HUES48 (cell line): Measurements from ENCODE around the gene HM13.
"Not testable (repeated sequence)": the region's sequence is repeated elsewhere in the genome, so short reads cannot be mapped to it uniquely, and the experiment has no call there.

Experiments
- H3K27ac ChIP-seq: one replicate; pipeline ENCODE4 v1.7.0; 2013; ENCODE audit warnings: low read depth, low read length, inconsistent platforms
- H3K27me3 ChIP-seq: 2 replicates; pipeline ENCODE4 v1.6.1; 2013; ENCODE audit warnings: mild to moderate bottlenecking, low read length; ENCODE audit not compliant: control insufficient read depth, insufficient read depth
- H3K36me3 ChIP-seq: 2 replicates; pipeline ENCODE4 v1.6.1; 2013; ENCODE audit warnings: low read length; ENCODE audit not compliant: control insufficient read depth, insufficient read depth
- H3K4me1 ChIP-seq: 2 replicates; pipeline ENCODE4 v1.6.1; 2013; ENCODE audit warnings: mild to moderate bottlenecking, low read length; ENCODE audit not compliant: control insufficient read depth, insufficient read depth
- H3K4me3 ChIP-seq: 2 replicates; pipeline ENCODE4 v1.5.1; 2013; ENCODE audit warnings: mild to moderate bottlenecking, low read depth, low read length
- H3K9ac ChIP-seq: 2 replicates; pipeline ENCODE4 v1.6.1; 2013; ENCODE audit warnings: mild to moderate bottlenecking, low read depth, low read length, moderate library complexity
- H3K9me3 ChIP-seq: 2 replicates; pipeline ENCODE4 v1.6.1; 2013; ENCODE audit warnings: low read length; ENCODE audit not compliant: control insufficient read depth, insufficient read depth

HM13 gene

GRCh38 chr20:31594558-31595379, 80.5 kb downstream of the HM13 start:
- Histone ChIP-seq H3K36me3 (no peaks in the 10 kb centered on the region), H3K27ac (peak overlapping the region; percentile 92), H3K4me1 (peaks cover 33% of the 10 kb centered on the region), H3K9ac (peak overlapping the region; percentile 24; the same call in 1 of the 2 replicates), H3K4me3 (no peak overlapping the region), H3K27me3 (no peaks in the 10 kb centered on the region), H3K9me3 (no peaks in the 10 kb centered on the region)

GRCh38 chr20:31595380-31595653, 81.1 kb downstream of the HM13 start:
- Histone ChIP-seq H3K4me3 (no peak overlapping the region), H3K9ac (no peak overlapping the region), H3K36me3 (no peaks in the 10 kb centered on the region), H3K27me3 (no peaks in the 10 kb centered on the region), H3K4me1 (peaks cover 33% of the 10 kb centered on the region), H3K9me3 (no peaks in the 10 kb centered on the region), H3K27ac (peak overlapping the region; percentile 92)

GRCh38 chr20:31595654-31596411, 81.6 kb downstream of the HM13 start:
- H3K27me3 ChIP-seq, result no peaks in the 10 kb centered on the region
- no peak overlapping the region for H3K4me3 ChIP-seq
- H3K27ac ChIP-seq, result peak overlapping the region; percentile 92
- no peaks in the 10 kb centered on the region for H3K36me3 ChIP-seq
- H3K9ac ChIP-seq, result peak overlapping the region; percentile 9
- H3K4me1 ChIP-seq, result peaks cover 33% of the 10 kb centered on the region
- H3K9me3 ChIP-seq, result no peaks in the 10 kb centered on the region

- Histone ChIP-seq H3K27ac (peak overlapping the region; percentile 92), H3K4me1 (peaks cover 27% of the 10 kb centered on the region), H3K9ac (peak overlapping the region; percentile 9)
Observed at GRCh38 chr20:31596412-31596715, 82.1 kb downstream of the HM13 start.

GRCh38 chr20:31596831-31597480, 82.7 kb downstream of the HM13 start:
- Histone ChIP-seq H3K4me3 (no peak overlapping the region), H3K4me1 (peaks cover 26% of the 10 kb centered on the region), H3K36me3 (no peaks in the 10 kb centered on the region), H3K9ac (no peak overlapping the region), H3K27ac (peak overlapping the region; percentile 47), H3K9me3 (no peaks in the 10 kb centered on the region), H3K27me3 (no peaks in the 10 kb centered on the region)

More at GRCh38 chr20:31596412-31596715, 82.1 kb downstream of the HM13 start:
- H3K9me3 ChIP-seq, H3K27me3 ChIP-seq, H3K4me3 ChIP-seq, H3K36me3 ChIP-seq: not testable (repeated sequence)

GRCh38 chr20:31597481-31597855, 83.2 kb downstream of the HM13 start:
- Histone ChIP-seq H3K9me3 (no peaks in the 10 kb centered on the region), H3K36me3 (no peaks in the 10 kb centered on the region), H3K4me3 (no peak overlapping the region), H3K4me1 (peaks cover 26% of the 10 kb centered on the region), H3K27ac (no peak overlapping the region), H3K9ac (no peak overlapping the region), H3K27me3 (no peaks in the 10 kb centered on the region)

- H3K4me3 ChIP-seq, result no peak overlapping the region
- H3K9me3 ChIP-seq, result no peaks in the 10 kb centered on the region
- peaks cover 18% of the 10 kb centered on the region for H3K4me1 ChIP-seq
- H3K9ac ChIP-seq, result no peak overlapping the region
- no peaks in the 10 kb centered on the region for H3K27me3 ChIP-seq
- H3K27ac ChIP-seq, result no peak overlapping the region
- peaks cover 9% of the 10 kb centered on the region; the same call in 1 of the 2 replicates for H3K36me3 ChIP-seq
Observed at GRCh38 chr20:31602431-31602778, 88.2 kb downstream of the HM13 start.

GRCh38 chr20:31602779-31603441, 88.7 kb downstream of the HM13 start:
- peaks cover 23% of the 10 kb centered on the region for H3K4me1 ChIP-seq
- no peak overlapping the region for H3K4me3 ChIP-seq
- peaks cover 9% of the 10 kb centered on the region; the same call in 1 of the 2 replicates for H3K36me3 ChIP-seq
- no peaks in the 10 kb centered on the region for H3K9me3 ChIP-seq
- no peaks in the 10 kb centered on the region for H3K27me3 ChIP-seq
- H3K27ac ChIP-seq, result peak overlapping the region; percentile 54
- H3K9ac ChIP-seq, result no peak overlapping the region

- peaks cover 9% of the 10 kb centered on the region; the same call in 1 of the 2 replicates for H3K36me3 ChIP-seq
- H3K4me3 ChIP-seq, result peak overlapping the region; percentile 90
- H3K9me3 ChIP-seq, result no peaks in the 10 kb centered on the region
- H3K9ac ChIP-seq, result peak overlapping the region; percentile 61
- no peaks in the 10 kb centered on the region for H3K27me3 ChIP-seq
- H3K4me1 ChIP-seq, result peaks cover 31% of the 10 kb centered on the region
- peak overlapping the region; percentile 98 for H3K27ac ChIP-seq
Observed at GRCh38 chr20:31603822-31604566, 89.8 kb downstream of the HM13 start.

GRCh38 chr20:31604567-31605030, 90.4 kb downstream of the HM13 start:
- Histone ChIP-seq H3K4me3 (peak overlapping the region; percentile 90), H3K27me3 (no peaks in the 10 kb centered on the region), H3K36me3 (peaks cover 9% of the 10 kb centered on the region; the same call in 1 of the 2 replicates), H3K9me3 (no peaks in the 10 kb centered on the region), H3K9ac (peak overlapping the region; percentile 61), H3K27ac (peak overlapping the region; percentile 98), H3K4me1 (peaks cover 34% of the 10 kb centered on the region)
